ENCODE measurements around the gene WDR5. TPM values are rescaled to one million over a fixed set of nuclear protein-coding genes. Genes with fewer than 3 reads are reported as not detected.

WDR5 gene
- polyA plus RNA-seq, 3 donors = 22.6 to 22.9 (median 22.9) TPM

DNA sequence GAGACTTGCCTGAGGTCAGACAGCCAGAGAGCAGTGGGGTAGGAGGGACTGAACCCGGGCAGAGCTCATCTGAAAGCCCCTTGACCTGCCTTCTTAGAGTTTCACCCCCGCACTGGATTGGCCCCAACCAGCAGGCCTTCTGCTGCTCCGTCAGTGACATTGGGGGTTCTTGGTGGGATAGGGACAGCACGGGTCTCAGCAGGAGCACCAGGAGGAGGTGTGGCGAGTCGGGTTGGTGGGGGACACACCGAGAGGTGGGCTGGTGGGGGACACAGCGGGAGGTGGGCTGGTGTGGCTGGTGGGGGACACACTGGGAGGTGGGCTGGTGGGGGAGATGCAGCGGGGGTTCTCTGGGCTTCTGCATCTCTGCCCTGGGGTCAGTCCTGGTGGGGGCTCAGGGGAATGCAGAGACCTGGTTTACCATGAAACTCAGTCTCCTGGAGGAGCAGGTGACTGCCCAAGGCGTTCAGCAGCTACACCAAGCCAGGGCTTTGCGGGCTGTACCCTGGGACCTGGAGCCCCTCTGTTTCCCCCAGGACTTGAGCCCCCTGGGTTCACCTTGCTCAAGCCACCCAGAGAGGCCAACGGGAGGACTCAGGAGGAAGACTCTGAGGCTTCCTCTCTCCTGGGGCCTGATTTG, 56.5 kb downstream of the WDR5 start:
- whole genome bisulfite sequencing, 3 donors = 76 to 90% (median 85%) methylated on average over 12 of the region's 12 CpGs
- H3K27ac ChIP-seq (ENCODE audit: low read depth, low read length) = no peak overlapping the region

DNA sequence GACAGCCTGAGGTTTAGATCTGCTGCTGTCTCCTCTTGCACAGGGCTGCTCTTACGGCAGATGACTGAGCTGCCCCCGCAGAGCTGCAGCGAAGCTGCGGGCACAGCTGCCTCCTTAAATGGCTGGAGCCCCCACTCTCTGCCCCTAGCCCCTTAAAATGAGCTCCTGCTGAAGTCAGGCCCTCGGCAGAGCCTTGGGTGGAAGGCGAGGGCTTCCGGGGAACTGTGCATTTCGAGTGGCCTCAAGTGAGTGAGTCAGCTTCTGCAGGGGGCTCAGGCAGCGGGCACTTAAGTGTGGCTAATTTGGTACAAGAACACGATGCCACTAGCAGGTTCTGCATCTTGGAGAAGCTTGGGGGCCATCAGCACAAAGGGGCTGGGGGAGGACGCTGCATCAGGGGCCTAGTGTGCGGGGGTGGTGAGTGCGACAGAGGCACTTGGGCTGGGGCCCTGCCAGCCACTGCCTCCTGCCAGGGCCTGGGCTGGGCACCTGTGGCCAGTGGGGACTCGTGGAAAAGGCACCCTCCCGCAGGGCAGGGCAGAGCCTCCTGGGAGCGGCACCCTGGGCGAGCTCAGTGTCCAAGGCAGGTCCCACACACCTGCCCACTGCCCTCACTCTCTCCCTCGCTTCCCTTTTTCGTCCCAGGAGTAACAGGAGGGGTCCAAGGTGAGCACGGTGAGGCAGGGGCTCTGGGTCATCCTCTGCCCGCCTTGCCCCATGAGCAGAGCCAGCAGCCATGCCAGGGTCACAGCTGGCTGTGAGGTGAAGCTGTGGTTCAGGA, 57.3 kb downstream of the WDR5 start:
- H3K27ac ChIP-seq (ENCODE audit: low read depth, low read length) = no peak overlapping the region
- 79 to 91% (median 89%) methylated on average over 20 to 21 of the region's 21 CpGs for WGBS, 3 donors

DNA sequence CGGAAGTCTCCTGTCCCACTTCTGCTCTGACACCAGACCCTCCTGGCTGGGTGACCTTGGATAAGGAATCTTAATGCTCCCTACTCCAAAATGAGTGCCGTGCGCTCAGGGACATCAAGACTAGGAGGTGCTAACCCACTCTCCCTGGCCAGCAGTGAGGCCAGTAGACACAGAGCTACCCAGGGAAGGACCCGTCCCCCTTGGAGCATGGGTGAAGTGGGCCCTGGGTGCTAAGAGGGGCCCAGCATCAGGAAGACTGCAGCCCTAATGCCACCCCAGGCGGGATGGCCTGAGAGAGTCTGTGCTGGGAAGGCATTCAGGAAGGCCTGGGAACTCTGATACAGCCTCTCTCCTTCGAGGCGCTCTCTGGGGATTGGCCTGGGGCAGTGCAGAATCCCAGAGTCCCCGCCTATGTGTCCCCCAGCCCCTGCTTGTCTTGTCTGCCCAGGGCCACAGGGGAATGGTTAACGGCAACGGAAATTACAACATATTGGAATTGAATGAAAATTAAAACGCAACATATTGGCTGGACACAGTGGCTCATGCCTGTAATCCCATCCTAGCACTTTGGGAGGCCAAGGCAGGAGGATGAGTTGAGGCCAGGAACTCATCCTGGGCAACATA, 58.1 kb downstream of the WDR5 start:
- H3K27ac ChIP-seq (ENCODE audit: low read depth, low read length) = no peak overlapping the region
- WGBS, 3 donors = 66 to 85% (median 78%) methylated on average over 11 of the region's 11 CpGs

GRCh38 chr9:134195558-134195957, 59.7 kb downstream of the WDR5 start:
- 46 to 59% (median 47%) methylated on average over 6 of the region's 6 CpGs for WGBS, 3 donors
- no peak overlapping the region for H3K27ac ChIP-seq (ENCODE audit: low read depth, low read length)

GRCh38 chr9:134196911-134197310, 61.0 kb downstream of the WDR5 start:
- 68 to 93% (median 87%) methylated on average over 6 of the region's 6 CpGs for WGBS, 3 donors
- H3K27ac ChIP-seq (ENCODE audit: low read depth, low read length) = no peak overlapping the region

DNA sequence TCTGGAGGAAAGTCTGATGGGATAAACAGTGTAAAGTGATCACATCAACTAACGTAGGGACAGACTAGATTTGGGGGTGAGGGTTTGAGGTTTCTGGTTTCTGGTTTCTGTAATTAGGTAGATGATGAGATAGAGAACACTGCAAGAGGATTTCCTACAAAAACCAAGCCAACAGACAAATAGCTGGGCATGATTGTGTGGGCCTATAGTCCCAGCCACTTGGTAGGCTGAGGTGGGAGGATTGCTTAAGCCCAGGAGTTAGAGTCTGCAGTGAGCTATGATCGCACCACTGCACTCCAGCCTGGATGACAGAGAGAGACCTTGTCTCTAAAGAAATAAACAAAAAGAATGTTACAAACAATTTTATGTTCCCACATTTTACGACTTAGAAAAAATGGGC, 62.9 kb downstream of the WDR5 start:
- H3K27ac ChIP-seq (ENCODE audit: low read depth, low read length) = no peak overlapping the region
- WGBS, 3 donors = 71 to 85% (median 80%) methylated on average over 3 of the region's 3 CpGs

DNA sequence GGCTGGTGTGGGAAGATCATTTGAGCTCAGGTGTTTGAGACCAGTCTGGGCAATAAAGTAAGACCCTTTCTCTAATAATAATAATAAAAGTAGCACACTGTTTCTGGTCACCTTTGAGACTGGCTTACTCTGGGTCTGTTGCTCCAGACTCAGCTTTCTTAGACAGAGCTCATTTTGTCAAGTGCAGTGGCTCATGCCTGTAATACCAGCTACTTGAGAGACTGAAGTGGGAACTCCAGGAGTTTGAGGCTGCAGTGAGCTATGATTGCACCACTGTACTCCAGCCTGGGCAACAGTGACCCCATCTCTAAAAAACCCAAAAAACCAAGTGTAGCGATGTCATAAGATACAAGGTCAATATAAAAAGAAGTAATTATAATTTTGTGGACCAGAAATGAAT, 64.8 kb downstream of the WDR5 start:
- no peak overlapping the region for H3K27ac ChIP-seq (ENCODE audit: low read depth, low read length)
- WGBS, 3 donors = 41 to 50% (median 50%) methylated on average over 1 of the region's 1 CpG

DNA sequence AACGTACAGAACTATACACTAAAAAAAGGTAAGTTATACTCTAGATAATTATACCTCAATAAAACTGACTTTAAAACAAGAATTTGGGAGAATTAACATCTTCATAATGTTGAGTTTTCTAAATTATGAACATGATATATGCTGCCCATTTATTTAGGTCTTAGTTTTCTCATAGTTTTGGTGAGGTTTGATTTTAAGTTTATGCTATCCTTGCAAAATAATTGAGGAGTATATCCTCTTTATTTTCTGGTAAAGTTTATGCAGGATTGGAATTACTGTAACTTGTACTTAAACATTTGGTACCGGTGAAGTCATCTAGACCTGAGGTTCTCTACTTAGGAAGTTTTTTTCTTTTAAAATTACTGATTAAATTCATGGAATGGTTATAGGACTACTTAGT, 67.3 kb downstream of the WDR5 start:
- WGBS, 3 donors = 79 to 92% (median 88%) methylated on average over 2 of the region's 2 CpGs
- H3K27ac ChIP-seq (ENCODE audit: low read depth, low read length) = no peak overlapping the region

DNA sequence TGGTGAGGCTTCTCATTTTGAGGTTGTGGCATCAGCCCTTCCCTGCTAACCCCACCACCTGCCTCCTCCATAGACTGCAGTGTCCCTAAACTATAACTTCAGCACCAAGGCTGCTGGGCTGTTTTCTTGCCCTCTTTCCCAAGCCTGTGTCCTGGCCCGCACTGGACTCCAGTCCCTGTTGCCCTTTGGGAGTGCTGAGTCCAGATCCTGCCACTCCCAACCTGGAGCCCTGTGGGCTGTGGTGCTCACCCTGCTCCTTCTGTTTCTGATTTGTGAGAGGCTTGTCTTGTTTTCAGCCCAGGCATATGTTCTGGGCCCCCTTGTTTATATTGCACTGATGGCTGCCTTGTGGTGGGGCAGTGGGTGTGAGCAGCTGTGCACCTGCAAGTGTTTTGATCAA, 68.2 kb downstream of the WDR5 start:
- no peak overlapping the region for H3K27ac ChIP-seq (ENCODE audit: low read depth, low read length)
- WGBS, 3 donors = 83 to 95% (median 94%) methylated on average over 1 of the region's 1 CpG

- H3K27ac ChIP-seq (ENCODE audit: low read depth, low read length) = peak overlapping the region; percentile 11
- 52 to 65% (median 60%) methylated on average over 15 of the region's 15 CpGs for WGBS, 3 donors
Observed at GRCh38 chr9:134204991-134205578, 69.2 kb downstream of the WDR5 start.

GRCh38 chr9:134205672-134206310, 69.9 kb downstream of the WDR5 start:
- H3K27ac ChIP-seq (ENCODE audit: low read depth, low read length) = no peak overlapping the region
- WGBS, 3 donors = 45 to 74% (median 60%) methylated on average over 24 of the region's 24 CpGs

GRCh38 chr9:134206311-134207300, 70.7 kb downstream of the WDR5 start:
- no peak overlapping the region for H3K27ac ChIP-seq (ENCODE audit: low read depth, low read length)
- WGBS, 3 donors = 78 to 85% (median 84%) methylated on average over 20 of the region's 20 CpGs

GRCh38 chr9:134208310-134208841, 72.5 kb downstream of the WDR5 start:
- 73 to 79% (median 77%) methylated on average over 19 of the region's 19 CpGs for WGBS, 3 donors
- H3K27ac ChIP-seq (ENCODE audit: low read depth, low read length) = no peak overlapping the region

DNA sequence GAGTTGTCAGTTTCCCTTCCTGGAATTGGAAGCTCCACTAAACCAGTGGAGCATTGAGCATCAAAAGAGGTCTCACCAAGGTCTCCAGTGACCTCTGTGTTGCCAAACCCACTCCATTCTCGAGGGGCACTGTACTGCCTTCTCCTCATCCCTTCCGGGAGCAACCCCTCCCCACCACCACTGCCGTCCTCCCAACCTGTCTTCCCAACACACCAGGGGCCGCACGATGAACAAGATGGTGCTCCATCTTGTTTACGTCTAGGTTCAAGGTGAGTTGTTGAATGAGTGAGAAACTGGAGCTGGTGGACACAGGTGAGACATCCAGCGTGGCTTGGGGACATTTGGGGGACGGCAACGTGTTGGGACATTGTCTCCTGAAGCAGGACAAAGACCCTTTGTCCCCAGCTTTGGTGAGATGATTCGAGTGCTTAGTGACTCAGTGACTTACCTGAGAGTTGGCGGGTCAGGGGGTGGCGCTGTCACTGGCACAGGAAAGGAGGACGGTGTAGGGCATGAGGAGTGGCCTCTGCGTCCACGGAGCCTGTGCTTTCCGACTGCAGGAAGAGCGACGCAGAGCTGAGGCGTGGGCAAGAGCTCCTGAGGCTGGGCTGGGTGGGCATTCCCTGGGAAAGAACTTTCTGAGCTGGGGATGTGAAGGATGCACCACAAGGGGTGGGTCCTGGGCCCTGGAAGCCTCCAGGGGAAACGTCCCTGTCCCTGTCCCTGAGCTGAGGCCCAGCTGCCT, 73.3 kb downstream of the WDR5 start:
- WGBS, 3 donors = 85 to 93% (median 92%) methylated on average over 20 of the region's 20 CpGs

More for the DNA sequence above, 73.3 kb downstream of the WDR5 start:
- H3K27ac ChIP-seq (ENCODE audit: low read depth, low read length) = no peak overlapping the region
